ENCODE data around the gene WWOX.

- no peak for TF ChIP-seq FOXP2 (optimal IDR thresholded peaks at IDR 0.05; ENCODE audit: borderline replicate concordance, extremely low read depth, extremely low read length, insufficient read depth)
- TF ChIP-seq POLR2AphosphoS5 (IDR thresholded peaks at IDR 0.05; ENCODE audit: low read depth, low read length) = no peak
Measured at GRCh38 chr16:78697426-78697825, 598.0 kb downstream of the WWOX start.
